Loucy (cell line): ENCODE data around the gene NACAD.

Experiments
- CTCF ChIP-seq: fragments of 200-600 bp; sonication (generic); conservative IDR thresholded peaks from 2 replicates; pipeline ENCODE4 v1.5.1; 2014; ENCODE audit warnings: mild to moderate bottlenecking, antibody characterized with exemption, low read length
- EZH2phosphoT487 ChIP-seq: fragments of 200-600 bp; IDR thresholded peaks from 2 replicates; pipeline ENCODE4 v1.6.1; 2018; ENCODE audit warnings: antibody characterized with exemption, mild to moderate bottlenecking, moderate library complexity, borderline replicate concordance

- no peak for TF ChIP-seq CTCF
- TF ChIP-seq EZH2phosphoT487 = no peak
Observed at GRCh38 chr7:45108863-45109262, 20.1 kb upstream of the NACAD start.
